SH-SY5Y (cell line): ENCODE data around the gene FGF19.

Experiments
- GATA2 ChIP-seq: IDR thresholded peaks from 2 replicates; pipeline ENCODE4 v1.6.1; 2011; ENCODE audit warnings: mild to moderate bottlenecking, low read depth, low read length
- GATA3 ChIP-seq: IDR thresholded peaks from 2 replicates; pipeline ENCODE4 v1.6.1; 2011; ENCODE audit warnings: low read depth, mild to moderate bottlenecking, low read length, moderate library complexity

- no peak for TF ChIP-seq GATA2
- TF ChIP-seq GATA3, result no peak
These were observed 44.8 kb upstream of the FGF19 start for GRCh38 chr11:69748637-69749036.
